ENCODE data around the gene OSGEP.

- TF ChIP-seq CTCF (IDR thresholded peaks at IDR 0.05): peak in 2 of 6 experiments; percentile 23 to 24
- peak; percentile 17 to 93 for TF ChIP-seq POLR2A (IDR thresholded peaks at IDR 0.05)
These were observed 41.5 kb downstream of the OSGEP start, which contains the start of gene TEP1 for GRCh38 chr14:20412876-20413743.

Measured in thyroid gland (tissue), 4 donors.